ENCODE measurements around the gene CNNM4.
A peak's percentile ranks its signal among the peaks of the same experiment; 100 is the strongest.

CNNM4 gene

GRCh38 chr2:96816836-96817702 lies 56.4 kb downstream of the CNNM4 start:
- Histone ChIP-seq H3K4me2 (peak overlapping the region; percentile 100), H3K27ac (peak overlapping the region; percentile 83), H3K9me3 (no peaks in the 10 kb centered on the region), H3K4me3 (peak overlapping the region; percentile 84), H3K9ac (peak overlapping the region; percentile 84), H3K36me3 (peaks cover 28% of the 10 kb centered on the region), H3K27me3 (no peaks in the 10 kb centered on the region), H4K20me1 (peaks cover 54% of the 10 kb centered on the region), H3K4me1 (peaks cover 59% of the 10 kb centered on the region)
- TF ChIP-seq Cebpa-rat (IDR thresholded peaks at IDR 0.05) = no peak

- Histone ChIP-seq H3K9ac (peak overlapping the region; percentile 84; the same call in 1 of the 2 replicates), H3K4me2 (peak overlapping the region; percentile 100), H3K4me3 (peak overlapping the region; percentile 84)
Observed at GRCh38 chr2:96817882-96818281, 57.2 kb downstream of the CNNM4 start.

GRCh38 chr2:96819128-96819875 lies 58.6 kb downstream of the CNNM4 start:
- Histone ChIP-seq H3K9me3 (no peaks in the 10 kb centered on the region), H3K4me2 (peak overlapping the region; percentile 100), H3K9ac (no peak overlapping the region), H3K27ac (peak overlapping the region; percentile 35; the same call in 1 of the 2 replicates), H3K27me3 (no peaks in the 10 kb centered on the region), H3K4me1 (peaks cover 71% of the 10 kb centered on the region), H3K36me3 (peaks cover 43% of the 10 kb centered on the region), H4K20me1 (peaks cover 77% of the 10 kb centered on the region), H3K4me3 (0 out of 2 replicates have a peak overlapping the region, but pooled peaks have one; percentile 84)
- no peak for TF ChIP-seq Cebpa-rat (IDR thresholded peaks at IDR 0.05)

More at GRCh38 chr2:96817882-96818281, 57.2 kb downstream of the CNNM4 start:
- Histone ChIP-seq H3K27ac (no peak overlapping the region), H3K27me3 (no peaks in the 10 kb centered on the region), H3K36me3 (peaks cover 29% of the 10 kb centered on the region), H4K20me1 (peaks cover 62% of the 10 kb centered on the region), H3K4me1 (peaks cover 63% of the 10 kb centered on the region), H3K9me3 (no peaks in the 10 kb centered on the region)
- TF ChIP-seq Cebpa-rat (IDR thresholded peaks at IDR 0.05) = no peak

GRCh38 chr2:96819876-96820511 lies 59.3 kb downstream of the CNNM4 start:
- no peaks in the 10 kb centered on the region for H3K9me3 ChIP-seq
- no peaks in the 10 kb centered on the region for H3K27me3 ChIP-seq
- no peak overlapping the region for H3K4me3 ChIP-seq
- peaks cover 84% of the 10 kb centered on the region for H4K20me1 ChIP-seq
- peak overlapping the region; percentile 100 for H3K4me2 ChIP-seq
- H3K27ac ChIP-seq = no peak overlapping the region
- H3K4me1 ChIP-seq = peaks cover 70% of the 10 kb centered on the region
- 0 out of 2 replicates have a peak overlapping the region, but pooled peaks have one; percentile 25 for H3K9ac ChIP-seq
- peaks cover 50% of the 10 kb centered on the region for H3K36me3 ChIP-seq
- no peak for TF ChIP-seq Cebpa-rat (IDR thresholded peaks at IDR 0.05)

- peaks cover 62% of the 10 kb centered on the region for H3K36me3 ChIP-seq
- H3K4me1 ChIP-seq = peaks cover 65% of the 10 kb centered on the region
- TF ChIP-seq Cebpa-rat (IDR thresholded peaks at IDR 0.05) = no peak
- no peaks in the 10 kb centered on the region for H3K27me3 ChIP-seq
- no peak overlapping the region for H3K4me3 ChIP-seq
- H3K27ac ChIP-seq = no peak overlapping the region
- H3K9ac ChIP-seq = 0 out of 2 replicates have a peak overlapping the region, but pooled peaks have one; percentile 25
- H3K9me3 ChIP-seq = no peaks in the 10 kb centered on the region
- no peak overlapping the region for H3K4me2 ChIP-seq
- peaks cover 96% of the 10 kb centered on the region for H4K20me1 ChIP-seq
Observed at GRCh38 chr2:96821113-96821675, 60.5 kb downstream of the CNNM4 start.

- H3K9me3 ChIP-seq = no peaks in the 10 kb centered on the region
- H4K20me1 ChIP-seq = peaks cover 100% of the 10 kb centered on the region
- H3K4me2 ChIP-seq = peak overlapping the region; percentile 47
- H3K27ac ChIP-seq = 0 out of 2 replicates have a peak overlapping the region, but pooled peaks have one; percentile 7
- H3K4me3 ChIP-seq = no peak overlapping the region
- peaks cover 56% of the 10 kb centered on the region for H3K4me1 ChIP-seq
- TF ChIP-seq Cebpa-rat (IDR thresholded peaks at IDR 0.05) = no peak
- H3K36me3 ChIP-seq = peaks cover 78% of the 10 kb centered on the region
- H3K27me3 ChIP-seq = no peaks in the 10 kb centered on the region
- peak overlapping the region; percentile 17; the same call in 1 of the 2 replicates for H3K9ac ChIP-seq
Observed at GRCh38 chr2:96822786-96823185, 62.1 kb downstream of the CNNM4 start.

- Histone ChIP-seq H3K27ac (0 out of 2 replicates have a peak overlapping the region, but pooled peaks have one; percentile 7), H3K4me2 (no peak overlapping the region), H3K4me1 (peaks cover 52% of the 10 kb centered on the region), H3K9ac (0 out of 2 replicates have a peak overlapping the region, but pooled peaks have one; percentile 17), H4K20me1 (peaks cover 100% of the 10 kb centered on the region), H3K36me3 (peaks cover 82% of the 10 kb centered on the region), H3K27me3 (no peaks in the 10 kb centered on the region), H3K9me3 (no peaks in the 10 kb centered on the region), H3K4me3 (no peak overlapping the region)
- no peak for TF ChIP-seq Cebpa-rat (IDR thresholded peaks at IDR 0.05)
Observed at GRCh38 chr2:96823198-96823597, 62.5 kb downstream of the CNNM4 start.

GRCh38 chr2:96824079-96824870 lies 63.6 kb downstream of the CNNM4 start:
- Histone ChIP-seq H3K27ac (no peak overlapping the region), H3K36me3 (peaks cover 93% of the 10 kb centered on the region), H3K27me3 (no peaks in the 10 kb centered on the region), H3K9ac (no peak overlapping the region), H3K4me1 (peaks cover 41% of the 10 kb centered on the region), H3K9me3 (no peaks in the 10 kb centered on the region), H3K4me2 (no peak overlapping the region), H4K20me1 (peaks cover 92% of the 10 kb centered on the region), H3K4me3 (no peak overlapping the region)
- TF ChIP-seq Cebpa-rat (IDR thresholded peaks at IDR 0.05) = no peak
